ENCODE measurements around the gene APRT. TPM values are rescaled to one million over a fixed set of nuclear protein-coding genes. Genes with fewer than 3 reads are reported as not detected.
A peak's percentile ranks its signal among the peaks of the same experiment; 100 is the strongest.

Gene APRT
- total and polyA plus RNA-seq, 10 of the 15 experiments (the other 5 are each of a cell fraction or from before 2014, with no cell fraction given): 30.6 to 495 (median 166) TPM

GRCh38 chr16:88785106-88785924 is 26.4 kb downstream of the APRT start, which contains the start of gene PIEZO1 (continued):
- TF ChIP-seq ZBTB33 (IDR thresholded peaks at IDR 0.05) (no peak), IKZF2 (IDR thresholded peaks at IDR 0.05) (no peak), BRCA1 (IDR thresholded peaks at IDR 0.05; ENCODE audit: low read depth, low read length) (no peak), KDM1A (IDR thresholded peaks at IDR 0.05; ENCODE audit: borderline replicate concordance) (no peak), POLR2A (IDR thresholded peaks at IDR 0.05; ENCODE audit: low read depth, low read length) (peak; percentile 92), E2F4 (IDR thresholded peaks at IDR 0.05; ENCODE audit: low read depth, low read length) (no peak), HSF1 (IDR thresholded peaks at IDR 0.05; ENCODE audit: low read depth, low read length) (no peak), CHD4 (IDR thresholded peaks at IDR 0.05) (no peak), USF2 (IDR thresholded peaks at IDR 0.05; ENCODE audit: borderline replicate concordance, low read depth, low read length) (no peak), E2F8 (IDR thresholded peaks at IDR 0.05; ENCODE audit: low read depth, partially characterized antibody) (no peak), GATAD2B (conservative IDR thresholded peaks at IDR 0.05; ENCODE audit: low read depth) (peak; percentile 100), POU2F2 (IDR thresholded peaks at IDR 0.05; ENCODE audit: borderline replicate concordance, low read depth, low read length) (peak; percentile 80; the same call in 1 of the 3 replicates), ZZZ3 (IDR thresholded peaks at IDR 0.05; ENCODE audit: control insufficient read depth, insufficient read length, low read depth) (no peak), NBN (IDR thresholded peaks at IDR 0.05) (no peak), ATF7 (IDR thresholded peaks at IDR 0.05; ENCODE audit: low read depth) (no peak), WRNIP1 (IDR thresholded peaks at IDR 0.05; ENCODE audit: borderline replicate concordance, low read depth, low read length) (no peak), CEBPZ (IDR thresholded peaks at IDR 0.05; ENCODE audit: low read depth, low read length) (no peak)

Measured in GM12878 (cell line).